ENCODE results near the gene TRIM7.

DNA sequence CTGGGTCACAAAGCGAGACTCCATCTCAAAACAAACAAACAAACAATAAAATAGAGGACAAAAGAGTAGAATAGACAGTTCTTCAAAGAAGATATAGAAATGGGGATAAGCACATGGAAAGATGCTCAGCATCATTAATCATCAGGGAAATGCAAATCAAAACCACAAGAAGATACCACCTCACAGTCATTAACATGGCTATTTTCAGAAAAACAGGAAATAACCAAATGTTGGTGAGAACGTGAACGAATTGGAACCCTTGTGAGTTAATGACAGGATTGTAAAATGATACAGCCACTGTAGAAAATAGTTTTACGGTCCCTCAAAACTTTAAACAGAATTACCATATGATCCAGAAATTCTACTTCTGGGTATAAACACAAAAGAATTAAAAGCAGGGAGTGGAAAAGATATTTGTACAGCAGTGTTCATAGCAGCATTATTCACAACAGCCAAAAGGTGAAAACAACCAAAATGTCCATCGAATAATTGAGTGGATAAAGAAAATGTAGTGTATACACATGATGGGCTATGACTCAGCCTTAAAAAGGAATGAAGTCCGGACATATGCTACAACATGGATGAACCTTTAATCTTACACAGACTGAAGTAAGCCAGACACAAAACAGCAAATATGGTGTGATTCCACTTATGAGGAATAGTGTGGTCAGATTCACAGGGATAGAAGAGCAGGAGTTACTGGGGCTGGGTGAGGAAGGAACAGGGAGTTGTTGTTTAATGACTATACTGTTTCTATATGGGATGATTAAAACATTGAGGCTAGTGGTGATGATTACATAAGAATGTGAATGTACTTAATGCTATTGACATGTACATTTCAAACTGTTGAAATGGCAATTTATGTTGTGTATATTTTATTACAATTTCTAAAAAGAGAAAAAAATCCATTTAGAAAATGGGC is 37.9 kb downstream of the TRIM7 start:
- TF ChIP-seq CTCF (IDR thresholded peaks at IDR 0.05) (no peak), POLR2A (IDR thresholded peaks at IDR 0.05) (no peak)

Data from Peyer's patch (tissue), 4 donors.